Smooth muscle cell (in vitro differentiated cells): ENCODE data around the gene CDYL. TPM values are rescaled to one million over a fixed set of nuclear protein-coding genes. Genes with fewer than 3 reads are reported as not detected.

Source experiments
- DNase-seq: peaks from one replicate; lab custom pipeline; 2025; ENCODE audit not compliant: unreplicated experiment; lab: John Stamatoyannopoulos, UW
- H2AFZ ChIP-seq: fragments of 200-600 bp; sonication (generic); 2 replicates; pipeline ENCODE4 v1.6.0; 2016; ENCODE audit warnings: antibody characterized with exemption, low read depth, mild to moderate bottlenecking
- H3F3A ChIP-seq: fragments of 200-600 bp; sonication (generic); 2 replicates; pipeline ENCODE4 v1.6.0; 2017; ENCODE audit warnings: antibody characterized with exemption, low read depth
- H3K27ac ChIP-seq: fragments of 200-600 bp; sonication (generic); 2 replicates; pipeline ENCODE4 v1.5.1; 2016; ENCODE audit warnings: low read depth, mild to moderate bottlenecking
- H3K27me3 ChIP-seq: fragments of 200-600 bp; sonication (generic); 2 replicates; pipeline ENCODE4 v1.6.1; 2016; ENCODE audit warnings: low read depth, mild to moderate bottlenecking
- H3K36me3 ChIP-seq: fragments of 200-600 bp; sonication (generic); 2 replicates; pipeline ENCODE4 v1.5.1; 2016; ENCODE audit warnings: low read depth
- H3K4me1 ChIP-seq: fragments of 200-600 bp; sonication (generic); 2 replicates; pipeline ENCODE4 v1.5.1; 2016; ENCODE audit warnings: low read depth
- H3K4me2 ChIP-seq: fragments of 200-600 bp; sonication (generic); 2 replicates; pipeline ENCODE4 v1.6.0; 2016; ENCODE audit warnings: mild to moderate bottlenecking
- H3K4me3 ChIP-seq: fragments of 200-600 bp; sonication (generic); 2 replicates; pipeline ENCODE4 v1.5.1; 2016; ENCODE audit warnings: mild to moderate bottlenecking
- H3K79me2 ChIP-seq: fragments of 200-600 bp; sonication (generic); 2 replicates; pipeline ENCODE4 v1.6.0; 2016; ENCODE audit warnings: low read depth, mild to moderate bottlenecking
- H3K9ac ChIP-seq: fragments of 200-600 bp; sonication (generic); 2 replicates; pipeline ENCODE4 v1.6.0; 2016; ENCODE audit warnings: low read depth
- H3K9me3 ChIP-seq: fragments of 200-600 bp; sonication (generic); replicated peaks from 2 replicates; pipeline ENCODE4 v1.5.1; 2016; ENCODE audit warnings: low read depth
- H4K20me1 ChIP-seq: fragments of 200-600 bp; sonication (generic); 2 replicates; pipeline ENCODE4 v1.6.0; 2016; ENCODE audit warnings: low read depth
- CTCF ChIP-seq: fragments of 200-600 bp; sonication (generic); IDR thresholded peaks from 2 replicates; pipeline ENCODE4 v1.5.1; 2017; ENCODE audit warnings: borderline replicate concordance, mild to moderate bottlenecking, antibody characterized with exemption; ENCODE audit not compliant: insufficient read depth, poor library complexity, severe bottlenecking
- WGBS: methylation state at CpG from one replicate; pipeline ENCODE4 v1.1.7; 2016; ENCODE audit warnings: low lambda C conversion rate; 5-methylcytosine and 5-hydroxymethylcytosine counted together
- polyA plus RNA-seq: library from polyadenylated mRNA; unstranded; fragments of >200 nt; fragmentation: Nextera tagmentation; extraction: Ambion mirVana; gene quantifications from 2 replicates; pipeline ENCODE4 v1.2.1, GENCODE V29; 2016
- total RNA-seq: library from RNA; depleted of rRNA; stranded (reverse); fragments of >200 nt; gene quantifications from 2 replicates; pipeline ENCODE4 v1.2.3, GENCODE V29; 2014

CDYL gene
- total and polyA plus RNA-seq, 2 experiments from 2014 or later = 28.7 to 34.5 TPM

- Histone ChIP-seq H3K36me3 (no peaks in the 10 kb centered on the region), H3K27me3 (no peaks in the 10 kb centered on the region), H3K79me2 (peaks cover 98% of the 10 kb centered on the region), H3F3A (no peaks in the 10 kb centered on the region), H4K20me1 (peaks cover 98% of the 10 kb centered on the region), H3K9me3 (no peaks in the 10 kb centered on the region), H3K9ac (no peak overlapping the region), H3K4me1 (peaks cover 7% of the 10 kb centered on the region), H3K27ac (no peak overlapping the region), H2AFZ (no peak overlapping the region), H3K4me3 (no peak overlapping the region), H3K4me2 (no peak overlapping the region)
- DNase-seq = no peak
- WGBS = 94% methylated on average over 5 of the region's 5 CpGs
- peak; percentile 15 for TF ChIP-seq CTCF
Measured at GRCh38 chr6:4790158-4790899, 14.1 kb downstream of the CDYL start.

- DNase-seq = no peak
- Histone ChIP-seq H4K20me1 (peaks cover 98% of the 10 kb centered on the region), H3K4me3 (no peak overlapping the region), H3K27me3 (no peaks in the 10 kb centered on the region), H2AFZ (no peak overlapping the region), H3K9me3 (no peaks in the 10 kb centered on the region), H3F3A (no peaks in the 10 kb centered on the region), H3K36me3 (no peaks in the 10 kb centered on the region), H3K4me1 (peaks cover 7% of the 10 kb centered on the region), H3K79me2 (peaks cover 98% of the 10 kb centered on the region), H3K4me2 (peak overlapping the region; percentile 27), H3K27ac (no peak overlapping the region), H3K9ac (no peak overlapping the region)
- no peak for TF ChIP-seq CTCF
- WGBS = 37% methylated on average over 15 of the region's 15 CpGs
Measured at GRCh38 chr6:4794140-4794707, 18.0 kb downstream of the CDYL start.

- 37% methylated on average over 2 of the region's 2 CpGs for WGBS
- H3K79me2 ChIP-seq = peaks cover 100% of the 10 kb centered on the region
- H3K27ac ChIP-seq = peak overlapping the region; percentile 61
- H4K20me1 ChIP-seq = peaks cover 98% of the 10 kb centered on the region
- H3K4me1 ChIP-seq = peaks cover 7% of the 10 kb centered on the region
- DNase-seq = no peak
- peak overlapping the region; percentile 6 for H3K9ac ChIP-seq
- no peaks in the 10 kb centered on the region for H3F3A ChIP-seq
- TF ChIP-seq CTCF = no peak
- H3K4me3 ChIP-seq = no peak overlapping the region
- H3K9me3 ChIP-seq = no peaks in the 10 kb centered on the region
- H3K4me2 ChIP-seq = peak overlapping the region; percentile 56
- no peak overlapping the region for H2AFZ ChIP-seq
- H3K27me3 ChIP-seq = no peaks in the 10 kb centered on the region
- peaks cover 4% of the 10 kb centered on the region for H3K36me3 ChIP-seq
Measured at GRCh38 chr6:4797587-4797986, 21.4 kb downstream of the CDYL start.
